OCI-LY1 (cell line): ENCODE data around the gene ITFG1.

Experiments used
- CTCF ChIP-seq: fragments of 200-600 bp; sonication (generic), shearing (Covaris generic); IDR thresholded peaks from 2 replicates; pipeline ENCODE4 v1.5.1; 2017; ENCODE audit warnings: mild to moderate bottlenecking, antibody characterized with exemption, low read length, moderate library complexity, mixed read lengths
- EZH2 ChIP-seq: fragments of 200-600 bp; sonication (generic), shearing (Covaris generic); IDR thresholded peaks from 2 replicates; pipeline ENCODE4 v1.8.0; 2017; ENCODE audit warnings: borderline replicate concordance, mixed run types, mild to moderate bottlenecking, antibody characterized with exemption, low read length, moderate library complexity, mixed read lengths

DNA sequence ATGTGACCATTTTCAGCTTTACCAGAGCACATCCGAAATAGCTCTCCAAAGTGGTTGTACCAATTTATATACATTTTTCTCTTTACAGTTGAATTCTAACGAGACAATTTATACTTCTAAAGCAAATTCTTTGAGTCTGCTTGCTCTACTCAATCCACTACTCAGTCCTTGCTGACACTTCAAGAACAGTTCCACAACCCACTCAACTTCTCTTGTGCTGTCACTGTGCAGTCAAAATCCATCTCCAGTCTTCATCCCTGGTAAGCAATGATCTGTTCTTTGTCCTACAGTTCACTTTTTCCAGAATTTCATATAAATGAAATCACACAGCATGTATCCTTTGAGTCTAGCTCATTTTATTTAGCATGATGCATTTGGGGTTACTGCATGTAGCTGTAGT lies 347.7 kb downstream of the ITFG1 start:
- TF ChIP-seq CTCF (no peak), EZH2 (no peak)
